Caco-2 (cell line): ENCODE results near the gene PROK2. TPM values are rescaled to one million over a fixed set of nuclear protein-coding genes. Genes with fewer than 3 reads are reported as not detected.

ENCODE experiments used
- BruUV-seq: library from RNA; stranded (reverse); fragments of 400-500 nt; replicated peaks from 2 replicates; lab custom pipeline; 2021; lab: Mats Ljungman, UMichigan
- CTCF ChIA-PET: fragments of 300-600 bp; sonication (Branson Sonifier 250); formaldehyde crosslinking; loops from one replicate; lab custom pipeline; 2022; ENCODE audit warnings: antibody characterized with exemption; lab: Charles Lee
- POLR2A ChIA-PET: fragments of 300-600 bp; sonication (Branson Sonifier 250); formaldehyde crosslinking; loops from one replicate; lab custom pipeline; 2022; ENCODE audit warnings: antibody characterized with exemption; lab: Charles Lee
- DNase-seq, 2 experiments: peaks; one replicate each; pipeline versions ENCODE4 v3.0.0 to v3.0.0-alpha.2; 2020 to 2022
- H3K27me3 ChIP-seq: replicated peaks from 2 replicates; pipeline ENCODE4 v1.6.0; 2011; ENCODE audit warnings: low read length; ENCODE audit not compliant: control insufficient read depth, insufficient read depth
- H3K36me3 ChIP-seq: 2 replicates; pipeline ENCODE4 v1.5.1; 2011; ENCODE audit warnings: low read length; ENCODE audit not compliant: control insufficient read depth, insufficient read depth
- H3K4me1 ChIP-seq: fragments of 250-450 bp; sonication (Bioruptor Pico); 2 replicates; pipeline ENCODE4 v1.5.1; 2020; ENCODE audit warnings: mild to moderate bottlenecking
- H3K4me3 ChIP-seq: 2 replicates; pipeline ENCODE4 v1.5.1; 2011; ENCODE audit warnings: low read depth, mild to moderate bottlenecking, control low read depth, low read length
- H3K9me3 ChIP-seq: fragments of 250-450 bp; sonication (Bioruptor Pico); 2 replicates; pipeline ENCODE4 v1.5.1; 2020; ENCODE audit warnings: mild to moderate bottlenecking, moderate library complexity
- H3K27ac Mint-ChIP-seq: one replicate; pipeline ENCODE4 v1.8.0; 2022; ENCODE audit warnings: mixed read lengths; ENCODE audit not compliant: unreplicated experiment
- H3K27me3 Mint-ChIP-seq: one replicate; pipeline ENCODE4 v1.8.0; 2022; ENCODE audit warnings: mixed read lengths; ENCODE audit not compliant: insufficient read depth, unreplicated experiment
- H3K36me3 Mint-ChIP-seq: one replicate; pipeline ENCODE4 v1.8.0; 2022; ENCODE audit warnings: mild to moderate bottlenecking, mixed read lengths; ENCODE audit not compliant: insufficient read depth, unreplicated experiment
- H3K4me1 Mint-ChIP-seq: one replicate; pipeline ENCODE4 v1.8.0; 2022; ENCODE audit warnings: low read depth, mixed read lengths; ENCODE audit not compliant: unreplicated experiment
- H3K4me3 Mint-ChIP-seq: one replicate; pipeline ENCODE4 v1.8.0; 2022; ENCODE audit warnings: mild to moderate bottlenecking, moderate library complexity, mixed read lengths; ENCODE audit not compliant: unreplicated experiment
- H3K9me3 Mint-ChIP-seq: one replicate; pipeline ENCODE4 v1.8.0; 2022; ENCODE audit warnings: mixed read lengths; ENCODE audit not compliant: unreplicated experiment
- CTCF ChIP-seq, 2 experiments: fragments of 200-600 bp in 1 of 2; IDR thresholded peaks; 1 replicate in 1 of 2; 2 replicates in 1 of 2; pipeline versions ENCODE4 v1.5.1 to v1.8.0; 2011 to 2022; ENCODE audit warnings: antibody characterized with exemption in 1 of 2, control low read depth in 1 of 2, inconsistent platforms in 1 of 2, low read depth in 1 of 2, low read length in 1 of 2, mild to moderate bottlenecking in 1 of 2, moderate library complexity in 1 of 2; ENCODE audit not compliant: insufficient read depth in 1 of 2, severe bottlenecking in 1 of 2, unreplicated experiment in 1 of 2
- intact Hi-C: fragments of 100-400 bp; cut with micrococcal nuclease; formaldehyde crosslinking; loops from one replicate; pipeline ENCODE4 v1.10.0; 2022; ENCODE audit not compliant: unreplicated experiment
- total RNA-seq: library from RNA; stranded (reverse); gene quantifications from 2 replicates; pipeline ENCODE4 v1.2.3, GENCODE V29; 2022

PROK2 gene
- total RNA-seq, 1 experiment from 2014 or later: not detected

GRCh38 chr3:71806736-71807135 lies 21.8 kb upstream of the PROK2 start:
- no TSS peak for BruUV-seq
- intact Hi-C loops: no loop called here
- no peak for DNase-seq
- no peaks in the 10 kb centered on the region for H3K36me3 Mint-ChIP-seq
- no peaks in the 10 kb centered on the region for H3K4me1 Mint-ChIP-seq
- Histone ChIP-seq H3K36me3 (no peaks in the 10 kb centered on the region), H3K27me3 (no peaks in the 10 kb centered on the region), H3K4me1 (no peaks in the 10 kb centered on the region), H3K9me3 (no peaks in the 10 kb centered on the region), H3K4me3 (no peak overlapping the region)
- no peaks in the 10 kb centered on the region for H3K9me3 Mint-ChIP-seq
- TF ChIP-seq CTCF (IDR thresholded peaks at IDR 0.05; ENCODE audit: insufficient read depth in 1 of 2, low read depth in 1 of 2, low read length in 1 of 2, severe bottlenecking in 1 of 2, unreplicated experiment in 1 of 2): no peak
- ChIA-PET CTCF (no interaction called here), POLR2A (no interaction called here)
- H3K27ac Mint-ChIP-seq: no peak overlapping the region
- H3K4me3 Mint-ChIP-seq: no peak overlapping the region
- peaks cover 5% of the 10 kb centered on the region for H3K27me3 Mint-ChIP-seq

DNA sequence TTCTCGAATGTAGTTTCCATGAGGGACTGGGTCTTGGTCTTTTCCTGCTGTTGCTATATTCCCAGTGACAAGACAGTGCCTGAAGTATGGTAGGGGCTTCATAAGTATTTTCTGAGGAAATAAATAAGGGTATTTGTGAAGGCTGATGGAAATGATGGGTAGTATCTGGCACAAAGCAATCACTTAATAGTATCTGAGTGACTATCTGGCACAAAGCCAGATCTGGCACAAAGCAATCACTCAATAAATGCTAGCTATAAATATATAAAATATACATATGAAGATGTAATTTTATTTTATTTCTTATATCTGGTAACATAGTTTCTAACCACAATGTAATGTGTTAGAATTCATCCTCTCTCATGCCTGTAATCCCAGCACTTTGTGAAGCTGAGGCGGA lies 20.7 kb upstream of the PROK2 start:
- H3K9me3 ChIP-seq: no peaks in the 10 kb centered on the region
- no peak for DNase-seq
- Mint-ChIP-seq H3K27ac (no peak overlapping the region), H3K4me3 (no peak overlapping the region), H3K27me3 (peaks cover 7% of the 10 kb centered on the region), H3K4me1 (no peaks in the 10 kb centered on the region), H3K9me3 (no peaks in the 10 kb centered on the region), H3K36me3 (no peaks in the 10 kb centered on the region)
- intact Hi-C loops: no loop called here
- no peak overlapping the region for H3K4me3 ChIP-seq
- no TSS peak for BruUV-seq
- H3K27me3 ChIP-seq: no peaks in the 10 kb centered on the region
- POLR2A ChIA-PET: no interaction called here
- CTCF ChIA-PET: no interaction called here
- TF ChIP-seq CTCF (IDR thresholded peaks at IDR 0.05; ENCODE audit: insufficient read depth in 1 of 2, low read depth in 1 of 2, low read length in 1 of 2, severe bottlenecking in 1 of 2, unreplicated experiment in 1 of 2): no peak
- H3K36me3 ChIP-seq: no peaks in the 10 kb centered on the region
- H3K4me1 ChIP-seq: no peaks in the 10 kb centered on the region

GRCh38 chr3:71805199-71805598 lies 20.3 kb upstream of the PROK2 start:
- ChIA-PET POLR2A (no interaction called here), CTCF (no interaction called here)
- intact Hi-C loops: no loop called here
- no peaks in the 10 kb centered on the region for H3K36me3 ChIP-seq
- H3K4me3 Mint-ChIP-seq: no peak overlapping the region
- DNase-seq: no peak
- no peaks in the 10 kb centered on the region for H3K9me3 Mint-ChIP-seq
- H3K4me3 ChIP-seq: no peak overlapping the region
- no peaks in the 10 kb centered on the region for H3K4me1 ChIP-seq
- H3K4me1 Mint-ChIP-seq: no peaks in the 10 kb centered on the region
- H3K9me3 ChIP-seq: no peaks in the 10 kb centered on the region
- no peak overlapping the region for H3K27ac Mint-ChIP-seq
- H3K36me3 Mint-ChIP-seq: no peaks in the 10 kb centered on the region
- BruUV-seq: no TSS peak
- no peak for TF ChIP-seq CTCF (IDR thresholded peaks at IDR 0.05; ENCODE audit: insufficient read depth in 1 of 2, low read depth in 1 of 2, low read length in 1 of 2, severe bottlenecking in 1 of 2, unreplicated experiment in 1 of 2)
- H3K27me3 ChIP-seq: no peaks in the 10 kb centered on the region
- peaks cover 7% of the 10 kb centered on the region for H3K27me3 Mint-ChIP-seq
